Bronchial epithelial cell (primary cell): Measurements from ENCODE around the gene NELFA. TPM values are rescaled to one million over a fixed set of nuclear protein-coding genes. Genes with fewer than 3 reads are reported as not detected.

Experiments used
- DNase-seq: peaks from one replicate; pipeline ENCODE4 v3.0.0-alpha.2; 2010; ENCODE audit warnings: low read depth
- FAIRE-seq: peaks from 2 replicates; lab custom pipeline; 2011; peaks lifted over from hg19 to GRCh38; lab: Jason Lieb, UNC
- H3K27me3 ChIP-seq: 2 replicates; pipeline ENCODE4 v1.5.1; 2011; ENCODE audit warnings: low read length; ENCODE audit not compliant: control insufficient read depth, insufficient read depth
- H3K36me3 ChIP-seq: 2 replicates; pipeline ENCODE4 v1.5.1; 2011; ENCODE audit warnings: low read length; ENCODE audit not compliant: control insufficient read depth, insufficient read depth
- H3K4me3 ChIP-seq: 2 replicates; pipeline ENCODE4 v1.5.1; 2011; ENCODE audit warnings: mild to moderate bottlenecking, low read depth, low read length, control low read depth
- CTCF ChIP-seq: IDR thresholded peaks from 2 replicates; pipeline ENCODE4 v1.5.1; 2011; ENCODE audit warnings: mild to moderate bottlenecking, moderate library complexity, low read length, control low read depth, inconsistent platforms; ENCODE audit not compliant: insufficient read depth, severe bottlenecking
- total RNA-seq: library from RNA; depleted of rRNA; stranded (reverse); fragments of >200 nt; gene quantifications from 2 replicates; pipeline ENCODE4 v1.2.1, GENCODE V29; 2014

NELFA gene
- total RNA-seq, 1 donor from 2014 or later = 14.7 TPM

GRCh38 chr4:2045518-2045951 lies 36.8 kb upstream of the NELFA start:
- no peak for TF ChIP-seq CTCF
- Histone ChIP-seq H3K27me3 (peaks cover 8% of the 10 kb centered on the region), H3K36me3 (no peaks in the 10 kb centered on the region), H3K4me3 (no peak overlapping the region)
- FAIRE-seq (no peak), DNase-seq (no peak)

GRCh38 chr4:2044542-2045517 lies 36.1 kb upstream of the NELFA start:
- FAIRE-seq = no peak

GRCh38 chr4:2044119-2044485 lies 35.3 kb upstream of the NELFA start:
- TF ChIP-seq CTCF = no peak
- DNase-seq (no peak), FAIRE-seq (no peak)
- Histone ChIP-seq H3K4me3 (no peak overlapping the region), H3K36me3 (no peaks in the 10 kb centered on the region), H3K27me3 (peaks cover 8% of the 10 kb centered on the region)

More at GRCh38 chr4:2044542-2045517, 36.1 kb upstream of the NELFA start:
- peaks cover 8% of the 10 kb centered on the region for H3K27me3 ChIP-seq
- no peak for DNase-seq
- no peak overlapping the region for H3K4me3 ChIP-seq
- no peaks in the 10 kb centered on the region for H3K36me3 ChIP-seq
- TF ChIP-seq CTCF = no peak

GRCh38 chr4:2043396-2044118 lies 34.8 kb upstream of the NELFA start:
- Histone ChIP-seq H3K27me3 (peaks cover 8% of the 10 kb centered on the region), H3K36me3 (no peaks in the 10 kb centered on the region), H3K4me3 (no peak overlapping the region)
- FAIRE-seq (no peak), DNase-seq (no peak)
- TF ChIP-seq CTCF = no peak

- peaks cover 8% of the 10 kb centered on the region for H3K27me3 ChIP-seq
- no peak for TF ChIP-seq CTCF
- no peaks in the 10 kb centered on the region for H3K36me3 ChIP-seq
- DNase-seq = no peak
- no peak overlapping the region for H3K4me3 ChIP-seq
- no peak for FAIRE-seq
These were observed 34.2 kb upstream of the NELFA start for GRCh38 chr4:2042947-2043395.
